Upper lobe of right lung (tissue), 1 donor: ENCODE measurements around the gene UBL7. TPM values are rescaled to one million over a fixed set of nuclear protein-coding genes. Genes with fewer than 3 reads are reported as not detected.

Source experiments
- ATAC-seq: fragments of 200-7000 bp; cut with Tn5 transposase; one replicate; pipeline ENCODE4 v1.9.1; 2020; ENCODE audit warnings: mild to moderate bottlenecking, moderate library complexity
- DNase-seq: peaks from one replicate; pipeline ENCODE4 v3.0.0-alpha.2; 2020
- H3K27ac ChIP-seq: fragments of 200-600 bp; one replicate; pipeline ENCODE4 v1.8.0; 2022
- H3K27me3 ChIP-seq: fragments of 200-600 bp; one replicate; pipeline ENCODE4 v1.8.0; 2022; ENCODE audit warnings: mild to moderate bottlenecking
- H3K36me3 ChIP-seq: fragments of 200-600 bp; one replicate; pipeline ENCODE4 v1.8.0; 2022
- H3K4me1 ChIP-seq: fragments of 200-600 bp; one replicate; pipeline ENCODE4 v1.8.0; 2022
- H3K4me3 ChIP-seq: fragments of 200-600 bp; one replicate; pipeline ENCODE4 v1.8.0; 2022; ENCODE audit warnings: mild to moderate bottlenecking
- H3K9me3 ChIP-seq: fragments of 200-600 bp; one replicate; pipeline ENCODE4 v1.8.0; 2022
- intact Hi-C: fragments of 100-400 bp; cut with DNase I; formaldehyde crosslinking; loops from one replicate; pipeline ENCODE4 v1.11.0; 2022
- total RNA-seq: library from RNA; stranded (reverse); fragmentation: NEBNext Ultra II Directional; extraction: Animal tissue kit (Norgen Biotek cat#: 25700); gene quantifications from one replicate; pipeline ENCODE4 v1.2.1, GENCODE V29; 2021
- TF ChIP-seq, protein P1 (sequence below): fragments of 200-600 bp; IDR thresholded peaks from one replicate; pipeline ENCODE4 v1.8.0; 2022; ENCODE audit warnings: antibody characterized with exemption
- donor health status: DM: no; HTN: yes; CAD: no; lungs with severe emphysema.

The UBL7 gene
- total RNA-seq, 1 donor from 2014 or later = 40.8 TPM

GRCh38 chr15:74399511-74400312, 61.2 kb downstream of the UBL7 start:
- Histone ChIP-seq H3K9me3 (no peaks in the 10 kb centered on the region), H3K36me3 (no peaks in the 10 kb centered on the region), H3K4me1 (peaks cover 14% of the 10 kb centered on the region), H3K27ac (no peak overlapping the region), H3K4me3 (no peak overlapping the region), H3K27me3 (no peaks in the 10 kb centered on the region)
- ATAC-seq (no peak), DNase-seq (no peak)
- TF ChIP-seq, protein P1, sequence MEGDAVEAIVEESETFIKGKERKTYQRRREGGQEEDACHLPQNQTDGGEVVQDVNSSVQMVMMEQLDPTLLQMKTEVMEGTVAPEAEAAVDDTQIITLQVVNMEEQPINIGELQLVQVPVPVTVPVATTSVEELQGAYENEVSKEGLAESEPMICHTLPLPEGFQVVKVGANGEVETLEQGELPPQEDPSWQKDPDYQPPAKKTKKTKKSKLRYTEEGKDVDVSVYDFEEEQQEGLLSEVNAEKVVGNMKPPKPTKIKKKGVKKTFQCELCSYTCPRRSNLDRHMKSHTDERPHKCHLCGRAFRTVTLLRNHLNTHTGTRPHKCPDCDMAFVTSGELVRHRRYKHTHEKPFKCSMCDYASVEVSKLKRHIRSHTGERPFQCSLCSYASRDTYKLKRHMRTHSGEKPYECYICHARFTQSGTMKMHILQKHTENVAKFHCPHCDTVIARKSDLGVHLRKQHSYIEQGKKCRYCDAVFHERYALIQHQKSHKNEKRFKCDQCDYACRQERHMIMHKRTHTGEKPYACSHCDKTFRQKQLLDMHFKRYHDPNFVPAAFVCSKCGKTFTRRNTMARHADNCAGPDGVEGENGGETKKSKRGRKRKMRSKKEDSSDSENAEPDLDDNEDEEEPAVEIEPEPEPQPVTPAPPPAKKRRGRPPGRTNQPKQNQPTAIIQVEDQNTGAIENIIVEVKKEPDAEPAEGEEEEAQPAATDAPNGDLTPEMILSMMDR = no peak
- intact Hi-C loops = no loop called here

DNA sequence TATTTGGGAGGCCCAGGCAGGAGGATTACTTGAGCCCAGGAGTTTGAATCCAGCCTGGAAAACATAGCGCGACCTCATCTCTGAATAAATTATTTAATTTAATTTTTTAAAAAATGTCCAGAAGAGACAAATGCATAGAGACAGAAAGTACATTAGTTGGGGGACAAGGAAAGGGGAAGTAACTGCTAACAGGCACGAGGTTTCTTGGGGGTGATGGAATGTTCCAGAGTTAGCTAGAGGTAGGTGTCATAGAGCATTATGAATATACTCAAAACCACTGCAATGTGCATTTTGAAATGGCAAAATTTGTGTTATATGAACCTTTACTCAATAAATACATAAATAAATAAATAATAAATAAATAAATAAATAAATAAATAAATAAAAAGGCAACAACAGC, 61.9 kb downstream of the UBL7 start:
- no peak overlapping the region for H3K27ac ChIP-seq
- ATAC-seq = no peak
- TF ChIP-seq, protein P1 = no peak
- no peaks in the 10 kb centered on the region for H3K9me3 ChIP-seq
- no peaks in the 10 kb centered on the region for H3K27me3 ChIP-seq
- H3K36me3 ChIP-seq = no peaks in the 10 kb centered on the region
- DNase-seq = no peak
- H3K4me1 ChIP-seq = peaks cover 14% of the 10 kb centered on the region
- intact Hi-C loops = no loop called here
- no peak overlapping the region for H3K4me3 ChIP-seq

DNA sequence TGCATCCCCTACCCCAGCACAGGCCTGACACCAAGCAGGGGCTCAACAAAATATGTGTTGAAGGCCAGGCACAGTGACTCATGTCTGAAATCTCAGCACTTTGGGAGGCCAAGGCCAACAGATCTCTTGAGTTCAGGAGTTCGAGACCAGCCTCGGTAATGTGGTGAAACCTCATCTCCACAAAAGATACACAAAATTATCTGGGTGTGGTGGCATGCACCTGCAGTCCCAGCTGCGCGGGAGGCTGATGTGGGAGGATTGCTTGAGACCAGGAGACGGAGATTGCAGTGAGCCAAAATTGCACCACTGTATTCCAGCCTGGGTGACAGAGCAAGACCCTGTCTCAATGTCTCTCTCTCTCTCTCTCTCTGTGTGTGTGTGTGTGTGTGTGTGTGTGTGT, 62.8 kb downstream of the UBL7 start:
- H3K9me3 ChIP-seq = no peaks in the 10 kb centered on the region
- intact Hi-C loops = no loop called here
- no peak overlapping the region for H3K4me3 ChIP-seq
- ATAC-seq = no peak
- TF ChIP-seq, protein P1 = no peak
- no peaks in the 10 kb centered on the region for H3K27me3 ChIP-seq
- H3K36me3 ChIP-seq = no peaks in the 10 kb centered on the region
- peaks cover 7% of the 10 kb centered on the region for H3K4me1 ChIP-seq
- DNase-seq = no peak
- no peak overlapping the region for H3K27ac ChIP-seq

DNA sequence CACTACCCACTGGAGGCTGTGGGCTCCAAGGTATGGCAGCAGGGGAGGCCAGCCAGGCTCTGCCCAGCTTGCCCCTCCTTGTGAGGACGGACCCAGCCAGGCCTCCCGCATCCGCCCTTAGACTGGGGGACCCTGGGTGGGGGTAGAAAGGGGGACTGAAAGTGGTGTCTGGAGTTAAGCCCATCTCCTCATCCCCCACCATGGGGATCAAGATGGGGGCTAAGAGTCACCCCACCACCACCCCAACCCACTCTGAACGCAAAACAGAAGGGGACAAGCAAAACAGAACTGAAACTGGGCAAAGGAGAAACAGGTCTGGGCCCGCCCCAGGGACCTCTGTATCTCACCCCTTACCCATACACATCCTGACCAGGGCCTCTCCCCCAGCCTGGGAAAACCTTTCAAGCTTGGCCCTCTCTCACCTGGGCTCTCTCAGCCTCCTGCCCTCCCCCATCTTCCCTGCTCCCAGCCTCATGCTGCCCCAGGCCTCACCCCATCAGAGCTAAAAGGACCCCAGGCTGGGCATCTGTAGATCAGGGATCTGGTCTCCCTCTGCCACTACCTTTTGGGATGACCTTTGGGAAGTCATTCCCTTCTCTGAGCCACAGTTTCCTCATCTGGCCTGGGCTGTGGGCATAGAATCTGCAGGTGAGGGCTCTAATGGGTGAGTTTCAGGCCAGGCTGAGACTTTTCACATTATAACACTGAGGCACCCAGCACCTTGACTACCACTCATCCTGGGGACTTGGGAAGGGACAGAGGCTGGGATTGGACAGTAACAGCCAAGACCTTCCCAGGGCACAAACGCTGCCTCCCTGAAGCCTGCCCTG, 63.5 kb downstream of the UBL7 start:
- intact Hi-C loops = no loop called here
- no peak for DNase-seq
- no peak for ATAC-seq

GRCh38 chr15:74396445-74397238, 64.3 kb downstream of the UBL7 start:
- no peaks in the 10 kb centered on the region for H3K27me3 ChIP-seq
- TF ChIP-seq, protein P1 = no peak
- H3K36me3 ChIP-seq = no peaks in the 10 kb centered on the region
- peak; percentile 17 for ATAC-seq
- H3K4me3 ChIP-seq = no peak overlapping the region
- no peaks in the 10 kb centered on the region for H3K4me1 ChIP-seq
- no peaks in the 10 kb centered on the region for H3K9me3 ChIP-seq
- DNase-seq = no peak
- intact Hi-C loops = no loop called here
- no peak overlapping the region for H3K27ac ChIP-seq

More for the DNA sequence above, 63.5 kb downstream of the UBL7 start:
- Histone ChIP-seq H3K27ac (no peak overlapping the region), H3K36me3 (no peaks in the 10 kb centered on the region), H3K4me1 (no peaks in the 10 kb centered on the region), H3K27me3 (no peaks in the 10 kb centered on the region), H3K9me3 (no peaks in the 10 kb centered on the region), H3K4me3 (no peak overlapping the region)
- TF ChIP-seq, protein P1 = no peak
